NK-92 (cell line): ENCODE data around the gene PRKACB.
"Not testable (repeated sequence)": the region's sequence is repeated elsewhere in the genome, so short reads cannot be mapped to it uniquely, and the experiment has no call there.

Experiments
- DNase-seq: peaks from one replicate; lab custom pipeline; 2025; ENCODE audit not compliant: unreplicated experiment; lab: John Stamatoyannopoulos, UW

Gene PRKACB

GRCh38 chr1:84265867-84266266 is 121.8 kb downstream of the PRKACB start:
- DNase-seq, result no peak

- DNase-seq, result no peak
Measured at GRCh38 chr1:84266748-84267147, 122.7 kb downstream of the PRKACB start.

GRCh38 chr1:84267476-84267875 is 123.4 kb downstream of the PRKACB start:
- no peak for DNase-seq

- DNase-seq, result no peak
Measured at GRCh38 chr1:84268346-84268745, 124.3 kb downstream of the PRKACB start.

- no peak for DNase-seq
Measured at GRCh38 chr1:84269306-84269705, 125.2 kb downstream of the PRKACB start.

- no peak for DNase-seq
Measured at GRCh38 chr1:84271441-84272151, 127.5 kb downstream of the PRKACB start.

GRCh38 chr1:84272401-84272800 is 128.3 kb downstream of the PRKACB start:
- no peak for DNase-seq

GRCh38 chr1:84277343-84278059 is 133.4 kb downstream of the PRKACB start:
- no peak for DNase-seq

GRCh38 chr1:84278905-84279304 is 134.8 kb downstream of the PRKACB start:
- DNase-seq, result no peak

- no peak for DNase-seq
Measured at GRCh38 chr1:84280912-84281311, 136.8 kb downstream of the PRKACB start.

GRCh38 chr1:84282780-84283333 is 138.8 kb downstream of the PRKACB start:
- no peak for DNase-seq

- no peak for DNase-seq
Measured at GRCh38 chr1:84283381-84283780, 139.3 kb downstream of the PRKACB start.

- DNase-seq, result no peak
Measured at GRCh38 chr1:84286071-84286470, 142.0 kb downstream of the PRKACB start.

- DNase-seq, result not testable (repeated sequence)
Measured at GRCh38 chr1:84287389-84287788, 143.3 kb downstream of the PRKACB start.
